ENCODE measurements around the gene EXOSC3.
A peak's percentile ranks its signal among the peaks of the same experiment; 100 is the strongest.
"Not testable (repeated sequence)": the region's sequence is repeated elsewhere in the genome, so short reads cannot be mapped to it uniquely, and the experiment has no call there.

Gene EXOSC3

DNA sequence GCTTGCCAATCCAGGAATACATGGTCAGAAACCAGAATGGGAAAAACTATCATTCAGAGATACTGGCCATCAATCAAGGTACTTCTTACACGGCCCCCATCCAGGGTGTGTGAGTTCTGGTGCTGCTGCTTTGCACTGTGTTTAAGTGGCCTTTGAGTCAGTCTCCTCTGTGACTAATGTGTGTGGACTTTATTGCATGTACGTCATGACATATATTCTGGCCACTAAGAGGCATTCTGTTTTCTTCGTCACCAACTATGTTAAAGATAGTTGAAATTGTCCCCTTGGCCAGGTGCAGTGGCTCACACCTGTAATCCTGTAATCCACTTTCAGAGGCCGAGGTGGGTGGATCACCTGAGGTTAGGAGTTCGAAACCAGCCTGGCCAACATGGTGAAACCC is 8.5 kb downstream of the EXOSC3 start:
- no peak for DNase-seq (ENCODE audit: low read depth in 2 of 2, low spot score in 1 of 2)

DNA sequence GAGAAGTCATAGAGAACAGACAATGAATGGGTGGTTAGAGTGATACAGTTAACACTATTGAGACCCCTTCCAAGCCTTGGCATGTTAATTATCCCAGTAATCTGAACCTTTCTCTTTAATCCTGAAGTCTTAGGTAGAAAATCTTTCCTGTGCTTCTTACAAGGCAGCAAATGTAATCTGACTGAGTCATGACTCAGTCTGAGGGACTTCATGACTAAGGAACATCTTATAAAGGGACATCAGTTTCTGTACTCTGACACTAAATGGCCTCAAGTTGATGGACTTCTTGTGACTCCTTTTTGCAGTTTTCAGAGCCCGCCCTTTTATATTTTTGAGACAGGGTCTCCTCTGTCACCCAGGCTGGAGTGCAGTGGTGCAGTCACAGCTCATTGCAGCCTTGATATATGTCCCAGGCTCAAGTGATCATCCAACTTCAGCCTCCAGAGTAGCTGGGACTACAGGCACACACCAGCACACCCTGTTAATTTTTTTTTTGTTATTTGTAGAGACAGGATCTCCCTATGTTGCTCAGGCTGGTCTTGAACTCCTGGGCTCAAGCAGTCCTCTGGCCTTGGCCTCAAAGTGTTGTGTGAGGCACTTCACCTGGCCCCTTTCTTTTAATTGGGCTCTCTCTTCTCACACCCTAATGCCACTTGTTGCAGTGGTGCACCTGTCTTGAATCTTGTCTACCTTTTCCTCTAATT is 9.5 kb downstream of the EXOSC3 start:
- DNase-seq (ENCODE audit: low read depth in 2 of 2, low spot score in 1 of 2): no peak

DNA sequence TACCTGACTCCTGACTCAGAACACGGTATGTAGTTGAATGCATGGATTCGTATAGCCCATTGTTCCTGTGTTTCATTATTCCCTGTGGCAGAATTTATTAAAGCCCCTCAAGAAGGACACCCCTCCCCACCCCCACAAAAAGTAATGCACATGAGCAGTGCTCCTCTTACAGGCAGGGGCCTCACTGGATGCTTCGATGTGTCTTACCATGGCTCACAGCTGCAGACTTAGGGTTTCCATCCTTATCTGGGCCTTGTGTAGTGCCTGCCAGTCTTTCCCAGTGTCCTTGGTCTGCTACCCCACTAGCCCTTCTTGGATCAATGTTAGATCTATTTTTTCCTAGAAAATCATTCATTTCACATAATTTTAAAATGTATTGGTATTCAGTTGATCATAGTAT is 14.9 kb downstream of the EXOSC3 start:
- no peak for DNase-seq (ENCODE audit: low read depth in 2 of 2, low spot score in 1 of 2)

DNA sequence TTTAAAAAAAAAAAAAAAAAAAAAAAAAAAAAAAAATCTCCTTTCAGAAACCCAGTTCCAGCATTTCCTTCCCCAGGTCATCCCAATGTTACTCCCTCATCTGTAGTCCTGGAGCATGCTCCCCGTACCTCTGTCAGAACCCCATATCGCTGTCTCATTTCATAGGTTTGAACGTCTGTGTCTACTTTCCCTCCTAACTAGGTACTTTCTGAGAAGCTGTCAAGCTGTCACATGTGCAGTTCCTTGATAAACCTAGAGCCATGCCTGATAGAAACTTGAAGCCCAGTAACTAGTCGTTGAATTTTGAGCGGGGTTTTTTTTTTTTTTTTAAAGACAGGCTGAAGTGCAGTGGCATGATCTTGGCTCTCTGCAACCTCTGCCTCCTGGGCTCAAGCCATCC is 15.6 kb downstream of the EXOSC3 start:
- DNase-seq (ENCODE audit: low read depth in 2 of 2, low spot score in 1 of 2): no peak

DNA sequence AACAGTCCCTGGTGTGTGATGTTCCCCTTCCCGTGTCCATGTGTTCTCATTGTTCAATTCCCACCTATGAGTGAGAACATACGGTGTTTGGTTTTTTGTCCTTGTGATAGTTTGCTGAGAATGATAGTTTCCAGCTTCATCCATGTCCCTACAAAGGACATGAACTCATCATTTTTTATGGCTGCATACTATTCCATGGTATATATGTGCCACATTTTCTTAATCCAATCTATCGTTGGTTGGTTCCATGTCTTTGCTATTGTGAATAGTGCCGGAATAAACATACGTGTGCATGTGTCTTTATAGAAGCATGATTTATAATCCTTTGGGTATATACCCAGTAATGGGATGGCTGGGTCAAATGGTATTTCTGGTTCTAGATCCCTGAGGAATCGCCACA is 19.6 kb downstream of the EXOSC3 start:
- not testable (repeated sequence) for DNase-seq (ENCODE audit: low read depth in 2 of 2, low spot score in 1 of 2)

DNA sequence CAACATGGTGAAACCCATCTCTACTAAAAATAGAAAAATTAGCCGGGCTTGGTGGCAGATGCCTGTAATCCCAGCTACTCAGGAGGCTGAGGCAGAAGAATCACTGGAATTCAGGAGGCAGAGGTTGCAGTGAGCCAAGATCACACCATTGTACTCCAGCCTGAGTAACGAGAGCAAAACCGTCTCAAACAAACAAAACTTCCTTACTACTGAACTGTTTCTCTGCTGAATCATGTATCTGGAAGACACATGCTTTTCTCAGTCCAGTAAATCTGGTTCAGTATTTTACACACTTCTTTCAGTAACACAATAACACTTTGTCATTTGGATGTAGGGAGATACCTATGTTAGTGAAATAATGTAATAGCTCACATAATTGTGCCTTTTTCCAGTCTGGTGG is 23.4 kb downstream of the EXOSC3 start:
- DNase-seq (ENCODE audit: low read depth in 2 of 2, low spot score in 1 of 2): no peak

DNA sequence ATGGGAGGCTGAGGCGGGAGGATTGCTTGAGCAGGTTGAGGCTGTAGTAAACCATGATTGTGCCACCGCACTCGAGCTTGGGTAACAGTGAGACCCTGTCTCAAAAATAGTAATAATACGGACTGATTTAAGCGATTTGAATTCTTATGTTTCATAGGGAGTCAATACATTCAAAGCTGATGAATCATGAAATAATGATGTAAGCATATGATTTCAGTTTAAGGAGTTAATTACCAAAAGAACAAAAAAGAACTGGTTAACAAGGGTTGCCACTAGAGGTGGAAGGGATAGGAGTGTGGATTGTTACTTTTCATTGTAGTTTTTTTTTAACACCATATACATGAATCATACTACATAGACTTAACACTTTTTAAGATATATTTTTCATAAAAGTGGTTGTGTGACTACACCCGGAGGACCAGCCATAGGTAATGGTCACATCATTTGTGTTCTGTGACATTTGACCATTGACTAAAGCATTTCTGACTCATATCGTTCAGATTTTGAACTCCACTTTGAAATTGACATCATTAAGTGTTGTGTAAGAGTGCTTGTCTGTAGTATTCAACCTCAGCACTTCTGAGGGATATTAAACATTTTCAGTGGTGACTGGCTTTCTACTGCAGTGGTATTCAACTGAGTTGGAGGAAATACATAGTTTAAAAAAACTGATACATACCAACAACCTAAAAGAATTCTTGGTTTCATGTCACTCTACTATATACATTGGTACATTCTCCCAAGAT is 24.3 kb downstream of the EXOSC3 start:
- DNase-seq (ENCODE audit: low read depth in 2 of 2, low spot score in 1 of 2): no peak

DNA sequence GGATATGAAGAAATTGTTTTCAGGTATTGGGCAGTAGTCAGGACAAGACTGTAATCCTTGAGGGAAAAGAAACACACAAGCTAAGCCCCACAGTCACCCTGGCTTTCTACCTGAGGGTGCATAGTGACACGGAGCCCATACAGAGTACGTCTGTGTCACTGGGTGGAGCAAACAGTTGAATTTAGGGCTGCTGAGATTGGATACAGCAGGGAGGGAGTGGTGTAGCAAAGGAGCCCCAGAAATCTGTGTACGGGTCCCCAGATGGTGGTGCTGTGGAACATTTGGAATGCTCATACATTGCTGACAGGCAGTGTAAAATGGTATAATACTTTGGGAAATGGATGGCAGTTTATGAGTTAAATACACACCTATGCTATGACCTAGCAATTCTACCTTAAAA is 26.1 kb downstream of the EXOSC3 start:
- no peak for DNase-seq (ENCODE audit: low read depth in 2 of 2, low spot score in 1 of 2)

DNA sequence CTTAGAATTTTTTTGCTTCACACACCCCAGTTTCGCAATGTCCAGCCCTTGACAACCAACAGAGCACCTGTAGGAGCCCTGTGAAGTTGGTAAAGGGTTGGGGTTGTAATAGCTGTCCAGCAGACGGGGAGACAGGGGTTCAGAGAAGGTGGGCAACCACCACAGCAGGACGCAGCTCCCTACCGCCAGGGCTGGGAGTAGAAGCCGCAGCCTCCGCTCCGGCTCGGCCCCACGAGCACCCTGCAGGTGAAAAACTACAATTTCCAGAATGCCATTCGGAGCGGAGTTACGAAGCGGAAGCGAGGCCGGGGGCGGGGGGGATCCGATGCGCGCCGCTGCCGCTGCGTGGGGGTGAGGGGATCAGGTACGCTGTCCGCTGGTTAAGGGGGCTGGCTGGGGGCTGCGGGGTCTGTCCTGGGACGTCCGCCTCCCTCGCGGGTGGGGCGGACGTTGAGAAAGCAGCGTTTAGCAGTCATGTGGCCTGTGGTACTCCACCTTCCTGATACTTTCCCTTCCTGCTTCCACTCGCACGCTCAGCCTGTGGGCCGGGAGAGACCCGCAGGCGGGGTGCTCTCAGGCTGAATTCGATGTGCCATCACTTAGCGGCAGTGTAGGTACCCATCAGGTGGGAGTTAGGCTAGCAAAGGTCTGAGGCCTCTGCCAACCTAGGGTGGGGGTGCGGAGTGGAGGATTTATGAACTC is 31.2 kb downstream of the EXOSC3 start, which contains the start of gene TRMT10B:
TRMT10B (plus strand) TSS at position 317 of the 702 bp plus-strand sequence. CDS start 8,127 bp downstream, outside the sequence.
- DNase-seq (ENCODE audit: low read depth in 2 of 2, low spot score in 1 of 2): peak; percentile 26 to 39

DNA sequence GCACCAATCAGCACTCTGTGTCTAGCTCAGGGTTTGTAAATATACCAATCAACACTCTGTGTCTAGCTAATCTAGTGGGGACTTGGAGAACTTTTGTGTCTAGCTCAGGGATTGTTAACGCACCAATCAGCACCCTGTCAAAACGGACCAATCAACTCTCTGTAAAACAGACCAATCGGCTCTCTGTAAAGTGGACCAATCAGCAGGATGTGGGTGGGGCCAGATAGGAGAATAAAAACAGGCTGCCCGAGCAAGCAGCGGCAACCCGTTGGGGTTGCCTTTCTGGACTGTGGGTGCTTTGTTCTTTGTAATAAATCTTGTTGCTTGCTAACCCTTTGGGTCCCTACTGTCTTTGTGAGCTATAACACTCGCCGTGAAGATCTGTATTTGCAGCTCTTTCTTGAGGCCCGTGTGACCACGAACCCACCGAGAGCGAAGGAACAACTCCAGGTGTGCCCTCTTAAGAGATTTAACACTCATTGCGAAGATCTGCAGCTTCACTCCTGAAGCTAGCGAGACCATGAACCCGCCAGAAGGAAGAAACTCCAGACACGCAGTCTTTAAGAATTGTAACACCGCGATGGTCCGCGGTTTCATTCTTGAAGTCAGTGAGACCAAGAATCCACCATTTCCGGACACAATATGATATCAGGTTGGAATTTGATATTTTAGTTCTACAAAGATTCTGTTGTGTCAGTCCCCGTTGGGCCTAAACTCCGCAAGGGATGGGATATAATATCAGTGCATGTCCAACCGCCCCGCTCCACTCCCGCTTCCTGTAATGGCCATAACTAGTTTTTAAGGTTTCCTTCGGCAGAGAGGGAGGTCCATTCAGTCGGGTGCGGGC is 32.0 kb downstream of the EXOSC3 start:
- no peak for DNase-seq (ENCODE audit: low read depth in 2 of 2, low spot score in 1 of 2)

DNA sequence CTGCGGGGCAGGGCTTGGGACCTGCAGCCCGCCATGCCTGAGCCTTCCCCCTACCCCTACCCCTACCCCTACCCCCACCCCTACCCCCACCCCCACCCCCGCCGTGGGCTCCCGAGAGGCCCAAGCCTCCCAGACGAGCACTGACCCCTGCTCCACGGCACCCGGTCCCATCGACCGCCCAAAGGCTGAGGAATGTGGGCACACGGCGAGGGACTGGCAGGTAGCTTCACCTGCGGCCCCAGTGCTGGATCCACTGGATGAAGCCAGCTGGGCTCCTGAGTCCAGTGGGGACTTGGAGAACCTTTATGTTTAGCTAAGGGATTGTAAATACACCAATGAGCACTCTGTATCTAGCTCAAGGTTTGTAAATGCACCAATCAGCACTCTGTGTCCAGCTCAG is 32.8 kb downstream of the EXOSC3 start:
- DNase-seq (ENCODE audit: low read depth in 2 of 2, low spot score in 1 of 2): not testable (repeated sequence)

DNA sequence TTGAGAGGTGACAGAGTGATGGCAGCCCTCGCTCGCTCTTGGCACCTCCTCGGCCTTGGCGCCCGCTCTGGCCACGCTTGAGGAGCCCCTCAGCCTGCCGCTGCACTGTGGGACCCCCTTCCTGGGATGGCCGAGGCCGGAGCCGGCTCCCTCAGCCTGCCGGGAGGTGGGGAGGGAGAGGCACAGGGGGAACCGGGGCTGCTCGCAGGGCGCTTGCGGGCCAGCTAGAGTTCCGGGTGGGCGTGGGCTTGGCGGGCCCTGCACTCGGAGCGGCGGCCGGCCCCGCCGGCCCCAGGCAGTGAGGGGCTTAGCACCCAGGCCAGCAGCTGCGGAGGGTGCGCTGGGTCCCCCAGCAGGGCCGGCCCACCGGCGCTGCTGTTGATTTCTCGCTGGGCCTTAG is 33.2 kb downstream of the EXOSC3 start:
- not testable (repeated sequence) for DNase-seq (ENCODE audit: low read depth in 2 of 2, low spot score in 1 of 2)

DNA sequence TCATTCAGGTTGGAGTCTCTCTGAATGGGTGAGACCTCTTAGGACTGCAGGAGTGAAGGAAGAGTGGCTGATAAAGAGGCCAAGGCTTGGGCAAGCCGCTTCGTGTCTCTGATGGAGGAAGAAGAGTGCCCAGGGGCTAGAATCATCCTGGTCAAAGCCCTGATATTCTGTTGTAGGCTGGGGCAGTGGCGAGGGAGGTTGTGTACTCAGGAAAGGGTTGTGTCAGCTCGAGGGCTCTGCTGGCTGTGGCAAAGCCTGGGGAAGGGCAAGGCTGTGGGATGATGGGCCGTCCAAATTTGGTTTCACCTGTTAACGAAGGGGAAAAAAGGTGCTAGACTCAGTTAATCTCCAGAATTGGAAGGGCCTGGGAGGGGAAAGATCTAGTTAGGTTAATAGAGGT is 33.7 kb downstream of the EXOSC3 start:
- DNase-seq (ENCODE audit: low read depth in 2 of 2, low spot score in 1 of 2): no peak

DNA sequence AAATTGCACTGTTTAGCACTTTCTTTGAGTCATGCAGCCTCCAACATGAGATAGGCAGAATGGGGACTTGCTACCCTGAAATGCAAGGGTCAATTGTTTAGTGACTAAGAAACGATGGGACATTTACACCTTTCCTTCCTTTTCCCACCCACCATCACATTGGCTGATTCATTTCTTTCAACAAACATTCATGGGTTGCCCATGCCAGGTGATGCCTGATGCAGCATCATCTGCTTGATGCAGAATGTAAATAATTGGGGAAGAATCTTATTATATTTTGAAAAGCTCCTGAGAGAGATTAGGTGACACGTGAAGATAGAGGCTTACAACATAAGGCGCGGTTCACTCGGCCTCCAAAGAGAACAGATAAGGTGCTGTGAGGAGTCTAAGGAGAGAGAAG is 35.7 kb downstream of the EXOSC3 start:
- no peak for DNase-seq (ENCODE audit: low read depth in 2 of 2, low spot score in 1 of 2)

DNA sequence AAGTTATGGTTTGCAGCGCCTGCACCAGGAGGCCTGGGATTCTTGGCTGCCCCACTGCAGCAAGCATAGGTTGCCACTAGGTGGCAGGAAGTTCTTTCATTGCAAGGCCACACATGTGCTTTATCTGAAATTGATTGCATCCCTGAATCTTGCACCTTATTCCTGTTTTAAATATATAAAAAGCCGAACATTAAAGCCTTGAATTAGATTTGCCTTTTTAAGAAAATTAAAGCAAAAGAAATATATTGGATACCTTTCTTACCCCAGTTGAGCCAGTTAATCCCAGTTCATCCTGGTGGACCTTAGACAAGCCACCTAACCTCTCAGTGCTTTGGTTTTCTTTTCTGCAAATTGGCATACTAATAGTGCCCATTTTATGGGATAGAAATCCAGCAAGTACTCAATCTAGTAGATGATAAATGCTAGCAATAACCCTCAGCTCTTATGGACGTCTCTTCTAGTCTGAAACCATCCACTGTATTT is 37.6 kb downstream of the EXOSC3 start:
- peak; percentile 8 to 11 for DNase-seq (ENCODE audit: low read depth in 2 of 2, low spot score in 1 of 2)

DNA sequence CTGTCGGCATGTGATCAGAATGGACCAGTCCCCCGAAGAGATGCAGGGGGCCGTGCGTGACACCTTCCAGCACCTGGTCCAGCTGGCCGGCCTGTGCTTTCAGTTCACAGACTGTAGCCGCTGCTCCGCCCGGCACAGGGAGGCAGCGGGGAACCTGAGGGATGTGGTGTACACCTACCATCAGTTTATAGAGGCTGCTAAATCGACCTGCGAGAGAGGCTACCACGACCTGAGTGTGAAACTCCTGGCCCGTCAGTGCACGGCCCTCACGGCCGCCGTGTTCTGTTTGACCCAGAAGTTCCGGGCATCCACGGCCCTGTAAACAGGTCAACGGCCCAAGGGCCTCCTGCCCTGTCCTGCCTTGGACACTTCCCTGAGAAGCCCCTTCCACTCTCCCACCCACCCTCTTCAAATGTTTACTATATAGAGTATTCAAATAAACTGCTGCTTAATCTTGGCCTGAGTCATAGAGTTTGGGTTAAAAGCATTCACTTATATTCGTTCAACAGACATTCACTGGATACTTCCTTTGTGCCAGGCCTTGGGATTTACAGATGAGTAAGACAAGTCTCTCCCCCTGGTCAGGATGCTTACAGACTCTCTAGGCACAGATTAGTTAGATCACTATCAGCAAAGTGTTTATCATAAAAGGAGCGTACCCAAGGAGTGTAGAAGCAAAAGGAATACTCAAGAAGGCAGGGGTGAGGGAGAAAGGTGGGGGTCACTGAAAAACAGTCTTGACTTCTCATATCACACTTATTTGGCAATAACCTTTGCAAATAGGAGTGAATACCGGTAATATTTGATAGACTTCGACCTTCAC is 38.2 kb downstream of the EXOSC3 start:
- DNase-seq (ENCODE audit: low read depth in 2 of 2, low spot score in 1 of 2): no peak

DNA sequence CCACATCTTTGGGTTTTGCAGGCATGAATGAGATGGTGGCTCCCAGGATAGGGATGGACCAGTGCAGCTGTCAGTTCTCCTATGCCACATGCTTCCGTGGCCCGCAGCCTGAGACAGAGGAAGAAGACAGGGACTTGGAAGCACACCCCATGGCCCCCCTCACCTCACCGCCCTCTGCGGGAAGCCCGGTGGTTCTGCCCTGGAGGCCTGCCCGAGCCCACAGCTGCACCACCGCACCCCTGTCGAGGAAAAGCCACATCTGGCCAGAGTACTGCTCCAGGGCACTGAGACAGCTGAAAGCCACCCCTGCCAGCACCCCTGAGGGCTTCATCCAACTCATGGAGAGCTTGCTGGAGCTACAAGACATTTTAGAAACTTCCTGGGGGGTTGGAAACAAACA is 38.9 kb downstream of the EXOSC3 start:
- DNase-seq (ENCODE audit: low read depth in 2 of 2, low spot score in 1 of 2): no peak

DNA sequence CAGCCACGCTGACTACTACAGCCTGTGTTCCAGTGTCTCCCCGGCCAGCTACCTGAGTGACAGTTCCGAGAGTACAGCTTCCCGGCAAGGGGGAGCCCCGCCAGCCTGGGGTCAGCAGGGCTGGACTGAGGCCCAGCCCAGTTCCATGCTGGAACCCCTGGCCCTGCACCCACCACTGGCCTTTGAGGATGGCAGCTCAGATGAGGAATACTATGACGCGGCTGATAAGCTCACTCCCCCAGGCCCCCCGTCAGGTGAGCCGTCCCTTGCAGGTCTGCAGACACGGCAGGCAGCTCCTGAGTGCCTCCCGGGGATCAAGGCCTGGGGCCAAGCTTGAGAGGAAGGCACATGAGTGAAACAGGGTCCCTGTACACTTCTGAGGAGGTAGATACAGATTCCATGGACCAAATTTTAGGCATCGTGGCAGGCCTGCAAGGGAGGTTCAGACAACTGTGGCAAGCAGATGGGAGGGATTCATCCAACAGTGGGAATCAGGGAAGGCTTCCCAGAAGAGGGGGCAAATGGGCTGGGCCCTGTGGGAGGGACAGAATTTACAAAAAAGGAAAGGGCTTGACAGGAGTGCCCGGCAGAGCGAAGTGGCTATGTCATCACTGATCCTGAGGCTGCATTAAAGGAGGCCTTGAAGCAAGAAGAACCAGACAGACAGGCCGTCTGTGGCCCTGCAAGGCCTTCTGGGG is 44.1 kb downstream of the EXOSC3 start:
- no peak for DNase-seq (ENCODE audit: low read depth in 2 of 2, low spot score in 1 of 2)

DNA sequence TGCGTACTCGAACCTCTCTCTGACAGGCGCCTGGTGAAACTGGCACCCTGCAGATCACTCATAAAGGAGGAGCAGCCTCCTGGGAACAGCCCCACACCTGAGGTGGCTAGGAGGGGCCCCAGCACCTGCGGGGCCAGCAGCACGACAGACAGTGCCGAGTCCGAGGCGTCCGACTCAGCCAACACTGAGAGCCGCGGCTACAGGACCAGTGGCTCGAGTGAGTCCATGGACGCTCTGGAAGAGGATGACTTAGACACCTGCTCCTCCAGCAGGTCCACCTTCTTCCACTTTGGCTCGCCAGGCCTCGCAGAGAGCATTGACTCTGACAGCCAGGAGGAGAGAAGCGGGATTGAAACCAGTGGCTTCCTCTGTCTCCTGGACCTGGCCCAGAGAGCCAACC is 44.7 kb downstream of the EXOSC3 start:
- no peak for DNase-seq (ENCODE audit: low read depth in 2 of 2, low spot score in 1 of 2)

DNA sequence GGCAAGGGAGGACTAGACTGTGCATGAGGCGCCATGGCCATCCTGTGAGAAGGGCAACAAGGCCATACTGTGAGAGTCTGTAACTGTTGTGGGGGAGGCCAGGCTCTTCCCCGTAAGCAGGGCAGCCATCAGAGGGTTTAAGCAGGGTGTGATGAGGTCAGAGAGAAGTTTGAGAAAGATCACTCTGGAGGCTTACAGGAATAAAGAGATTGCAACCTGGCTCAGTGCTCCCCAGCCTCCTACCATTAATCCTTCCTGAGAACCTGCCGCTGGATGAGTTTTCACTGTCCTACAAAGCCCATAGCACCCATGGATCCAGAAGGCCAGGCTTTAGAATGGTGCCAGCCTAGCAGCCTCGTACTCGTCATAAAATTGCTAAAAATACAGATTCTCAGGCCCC is 45.6 kb downstream of the EXOSC3 start:
- DNase-seq (ENCODE audit: low read depth in 2 of 2, low spot score in 1 of 2): no peak

All from stimulated activated CD8-positive, alpha-beta memory T cell treated with anti-CD3 and anti-CD28 coated beads, Interleukin-4, amount 100 ng/mL, for 1 hour (primary cell).